Measurements from ENCODE around the gene EVA1C.
"Not testable (repeated sequence)": the region's sequence is repeated elsewhere in the genome, so short reads cannot be mapped to it uniquely, and the experiment has no call there.

- TF ChIP-seq POU2F2, TAF1, POLR2A, POLR2AphosphoS5, SPI1 (IDR thresholded peaks at IDR 0.05; ENCODE audit: low read depth, low read length): not testable (repeated sequence)
Observed at GRCh38 chr21:32506411-32506965, 94.0 kb downstream of the EVA1C start.
